Hematopoietic multipotent progenitor cell treated with erythropoietin and hydrocortisone succinate and interleukin-3 and kit ligand, for 8 days (in vitro differentiated cells): Measurements from ENCODE around the gene CCDC51.

Experiments
- DNase-seq: peaks from one replicate; pipeline ENCODE4 v3.0.0-alpha.2; 2015

The CCDC51 gene

GRCh38 chr3:48433472-48434118 lies 6.3 kb downstream of the CCDC51 start:
- no peak for DNase-seq

GRCh38 chr3:48432411-48433371 lies 7.2 kb downstream of the CCDC51 start:
- DNase-seq = peak; percentile 30

DNA sequence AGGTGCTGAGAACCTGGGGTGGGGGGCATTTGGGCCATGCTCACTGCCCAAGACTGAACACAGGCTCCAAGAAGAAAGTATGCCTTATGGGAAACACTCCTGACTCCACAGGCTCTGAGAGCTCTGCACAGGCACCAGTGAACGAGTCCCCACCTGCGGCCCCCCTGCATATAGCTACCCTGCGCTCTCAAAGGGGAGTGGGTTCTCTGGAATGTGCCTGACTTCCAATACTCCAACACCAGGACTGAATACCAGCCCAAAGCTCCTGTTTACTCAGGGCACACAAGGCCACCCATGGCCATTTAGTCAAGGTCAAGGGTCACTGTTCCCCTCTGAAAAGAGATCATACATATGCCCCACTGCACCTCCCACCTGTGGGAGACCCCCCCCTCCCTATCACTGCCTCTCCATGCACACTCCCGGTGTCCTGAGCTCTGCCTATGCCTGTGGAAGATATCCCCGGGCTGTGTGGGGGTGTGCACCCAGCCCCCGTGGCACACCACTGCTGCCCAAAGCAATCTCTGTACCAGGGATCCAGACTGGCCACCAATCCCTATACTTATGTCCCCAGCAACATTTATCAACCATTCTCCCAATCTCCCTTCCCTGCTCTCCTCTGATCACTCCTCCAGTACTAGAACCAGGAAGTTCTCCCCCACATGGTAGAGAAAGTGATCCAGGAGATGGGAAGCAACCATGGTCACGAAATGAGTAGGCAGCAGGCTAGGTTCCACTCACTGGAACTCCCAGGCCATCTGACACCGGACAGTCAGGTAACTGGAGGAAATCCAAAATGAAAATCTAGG lies 8.5 kb downstream of the CCDC51 start:
- DNase-seq = no peak

- DNase-seq = no peak
Observed at GRCh38 chr3:48430708-48431101, 9.2 kb downstream of the CCDC51 start.

DNA sequence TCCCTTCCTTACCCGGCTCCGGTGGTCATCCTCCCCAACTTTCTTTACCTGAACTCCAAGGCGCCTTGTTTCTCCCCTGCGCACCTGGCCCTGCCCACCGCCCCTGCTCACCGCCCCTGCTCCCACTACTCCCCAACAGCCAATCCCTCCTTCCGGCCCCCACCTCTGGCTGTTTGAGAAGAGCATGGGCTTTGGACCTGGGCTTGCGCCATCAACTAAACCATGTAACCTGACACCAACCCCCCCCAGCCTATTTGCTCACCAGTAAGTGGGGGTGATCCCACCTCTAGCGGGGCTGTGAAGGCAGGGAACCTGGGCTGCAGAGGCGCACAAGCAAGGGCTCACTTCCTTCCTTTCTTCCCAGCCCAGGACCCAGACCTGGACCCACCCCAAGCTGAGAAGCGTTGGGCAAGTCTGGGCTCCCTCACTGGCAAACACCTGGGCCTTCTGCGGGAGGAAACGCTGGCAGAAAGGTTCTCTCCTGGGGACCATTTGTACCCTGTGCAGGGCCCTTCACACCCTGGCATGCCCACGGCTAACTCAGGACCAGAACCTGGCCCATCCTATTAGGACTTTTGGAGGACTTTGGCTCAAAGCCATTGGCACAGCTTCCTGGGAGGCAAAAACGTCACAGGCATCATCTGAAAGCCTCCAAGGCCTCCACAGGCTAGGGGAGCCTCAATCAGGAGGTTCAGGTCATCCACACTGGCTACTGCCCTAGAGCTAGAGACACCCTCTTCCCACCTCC lies 9.8 kb downstream of the CCDC51 start, which contains the start of gene PLXNB1:
PLXNB1 (minus strand) TSS at position 127 of the 748 bp plus-strand sequence. CDS start 5,475 bp downstream, outside the sequence.
- DNase-seq = no peak

DNA sequence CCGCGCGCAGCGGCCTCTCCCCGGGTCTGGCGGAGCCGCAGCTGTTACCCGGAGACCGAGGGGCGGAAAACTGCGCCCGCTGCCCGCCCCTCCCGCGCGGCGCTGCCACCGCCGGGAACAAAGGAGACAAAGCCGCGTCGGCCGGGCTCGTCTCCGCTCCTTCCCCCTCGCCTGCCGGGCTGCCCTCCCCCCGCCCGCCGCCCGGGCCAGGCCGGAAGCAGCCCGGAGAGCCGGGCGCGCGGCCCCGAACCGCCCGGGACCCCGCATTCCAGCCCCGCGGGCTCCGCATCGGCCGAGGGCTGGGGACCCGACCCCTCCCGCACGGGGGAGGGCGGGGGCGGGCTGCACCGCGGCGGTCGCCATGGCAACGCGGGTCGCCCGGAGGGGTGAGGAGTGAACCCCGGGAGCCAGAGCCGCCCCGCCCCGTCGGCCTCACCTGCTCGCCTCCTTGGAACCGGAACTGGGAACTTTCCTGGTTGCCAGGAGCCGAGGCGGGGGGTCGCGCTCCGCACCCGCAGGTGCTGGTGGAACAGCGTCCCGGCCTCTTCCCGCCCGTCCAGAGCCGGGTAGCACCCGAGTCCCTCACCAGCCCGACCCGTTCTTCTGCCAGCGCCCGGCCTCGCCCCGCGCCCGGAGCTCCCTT lies 10.5 kb downstream of the CCDC51 start:
- DNase-seq = no peak

- no peak for DNase-seq
Observed at GRCh38 chr3:48428572-48429316, 11.2 kb downstream of the CCDC51 start.

- no peak for DNase-seq
Observed at GRCh38 chr3:48428088-48428571, 11.8 kb downstream of the CCDC51 start.

DNA sequence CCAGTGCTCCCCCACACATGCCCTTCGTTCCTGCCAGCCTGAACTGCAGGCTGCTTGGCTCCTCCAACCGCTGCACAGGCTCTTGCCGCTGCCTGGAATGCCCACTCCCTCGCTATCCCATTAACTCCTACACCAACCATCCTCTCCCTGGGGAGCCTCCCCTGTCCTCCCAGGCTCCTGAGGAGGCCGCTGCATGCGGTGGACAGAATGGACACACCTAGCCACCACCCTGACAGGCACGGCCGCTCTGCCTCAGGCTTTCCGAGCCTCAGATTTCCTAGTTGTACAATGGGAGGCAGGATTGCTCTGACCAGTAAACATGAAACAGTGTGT lies 12.3 kb downstream of the CCDC51 start:
- no peak for DNase-seq

- DNase-seq = no peak
Observed at GRCh38 chr3:48426944-48427629, 12.8 kb downstream of the CCDC51 start.

- DNase-seq = no peak
Observed at GRCh38 chr3:48426401-48426909, 13.5 kb downstream of the CCDC51 start.

DNA sequence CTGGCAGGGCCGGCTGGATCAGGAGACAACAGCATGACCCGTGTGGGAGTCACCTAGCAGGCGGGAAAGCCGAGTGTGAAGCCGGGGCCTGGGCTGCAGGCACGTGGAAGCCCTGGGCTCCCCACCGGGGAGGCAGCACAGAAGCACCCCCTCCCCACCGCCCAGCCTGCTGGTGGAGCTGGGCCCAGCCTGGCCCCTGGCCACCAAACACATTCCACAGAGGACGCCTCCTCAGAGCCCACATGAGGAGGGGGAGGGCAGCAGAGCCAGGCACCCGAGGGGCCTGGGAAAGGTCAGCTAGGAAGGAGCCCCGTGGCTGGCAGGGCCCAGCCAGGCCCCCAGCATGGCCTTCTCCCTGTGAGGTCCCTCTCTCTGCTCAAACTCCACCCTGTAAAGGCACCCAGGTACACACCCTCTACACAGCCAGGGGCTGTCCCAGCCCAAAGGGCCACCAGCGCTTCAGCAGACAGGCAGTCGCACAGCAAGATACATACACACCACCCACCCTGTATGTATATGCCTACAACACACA lies 14.6 kb downstream of the CCDC51 start:
- no peak for DNase-seq

DNA sequence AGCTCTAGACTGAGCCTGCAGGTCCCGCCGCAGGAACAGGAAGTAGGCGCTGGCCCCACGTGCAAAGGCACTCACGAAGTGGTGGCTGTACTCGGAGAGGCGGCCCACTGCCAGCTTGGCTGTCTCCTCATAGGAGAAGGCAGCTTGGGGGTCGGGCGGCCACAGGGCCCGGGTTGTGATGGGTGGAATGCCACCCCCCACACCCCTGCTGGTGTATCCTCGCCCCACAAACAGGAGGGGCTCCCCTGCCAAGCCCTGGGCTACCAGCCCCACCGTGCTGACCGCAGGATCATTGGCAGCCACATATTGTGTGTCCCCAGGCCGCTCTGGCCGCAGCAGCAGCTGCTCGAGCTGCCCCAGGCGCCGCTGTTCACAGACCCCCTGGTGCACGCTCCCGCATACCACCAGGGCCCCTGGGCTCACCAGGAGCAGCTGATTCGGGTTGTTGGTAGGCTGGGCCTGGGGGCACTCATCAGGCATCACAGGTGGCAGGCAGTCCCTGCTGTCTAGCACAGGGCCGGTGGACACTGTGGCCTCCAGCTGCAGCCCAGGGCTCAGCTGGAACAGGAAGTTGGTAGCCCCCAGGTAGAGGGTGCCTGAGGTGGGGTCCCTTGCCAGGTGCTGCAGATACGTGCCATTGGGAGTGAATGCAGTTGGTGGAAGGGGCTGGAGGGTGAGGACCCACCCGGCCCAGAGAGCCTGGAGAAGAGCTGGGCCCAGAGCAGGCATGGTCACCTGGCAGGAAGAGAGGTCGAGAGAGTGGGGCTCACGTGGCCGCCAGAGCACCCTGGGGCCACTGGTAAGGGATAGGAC lies 15.8 kb downstream of the CCDC51 start:
- no peak for DNase-seq

- DNase-seq = no peak
Observed at GRCh38 chr3:48423241-48423882, 16.6 kb downstream of the CCDC51 start.

- DNase-seq = no peak
Observed at GRCh38 chr3:48422681-48423080, 17.2 kb downstream of the CCDC51 start.

DNA sequence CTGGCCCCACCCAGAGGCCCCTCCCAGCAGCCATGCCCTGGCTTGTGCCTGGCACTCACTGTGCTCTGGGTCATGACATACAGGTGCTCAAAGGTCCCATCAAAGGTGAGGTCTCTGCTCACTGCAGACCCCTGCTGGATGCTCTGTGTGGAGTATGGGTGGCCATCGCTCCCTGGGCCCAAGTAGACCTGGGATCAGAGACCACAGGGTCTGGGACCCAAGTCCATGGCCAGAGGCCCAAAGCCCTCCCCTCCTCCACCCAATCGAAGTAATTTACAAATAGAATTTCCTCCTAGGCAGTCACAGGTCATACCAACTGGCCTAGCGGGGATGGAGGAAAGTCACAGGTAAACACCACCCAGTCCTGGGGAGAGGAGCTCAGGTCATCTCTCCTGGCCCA lies 17.6 kb downstream of the CCDC51 start:
- DNase-seq = no peak

- DNase-seq = no peak
Observed at GRCh38 chr3:48420561-48420960, 19.4 kb downstream of the CCDC51 start.

DNA sequence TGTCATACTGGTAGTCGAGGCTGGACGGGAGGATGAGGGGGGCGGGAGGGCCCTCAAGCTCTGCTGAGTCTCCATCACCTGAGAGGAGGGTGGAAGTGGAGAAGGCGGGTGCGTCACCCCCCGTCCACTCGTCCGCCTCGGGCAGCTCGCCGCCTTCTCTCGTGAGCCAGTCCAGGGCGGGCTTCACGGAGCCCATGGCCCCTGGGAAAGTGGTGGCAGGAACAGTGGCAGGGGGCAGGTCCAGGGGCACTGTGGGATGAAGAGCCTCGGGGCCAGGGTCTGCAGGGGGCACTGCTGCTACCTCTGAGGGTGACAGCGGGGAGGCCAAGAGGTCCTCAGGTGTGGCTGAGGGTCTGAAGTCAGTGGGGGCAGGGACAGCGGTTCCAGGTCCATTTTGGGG lies 20.3 kb downstream of the CCDC51 start:
- no peak for DNase-seq

GRCh38 chr3:48419149-48419548 lies 20.8 kb downstream of the CCDC51 start:
- DNase-seq = no peak
